Naive B cell (primary cell): ENCODE results near the gene CORO2A. TPM values are rescaled to one million over a fixed set of nuclear protein-coding genes. Genes with fewer than 3 reads are reported as not detected.
"Not testable (repeated sequence)": the region's sequence is repeated elsewhere in the genome, so short reads cannot be mapped to it uniquely, and the experiment has no call there.

Source experiments
- ATAC-seq, 2 donors: fragments of 150-1000 bp; cut with Tn5 transposase; 2 replicates each; pipeline ENCODE4 v1.10.0; 2021; ENCODE audit warnings: low read depth in 2 of 2, mild to moderate bottlenecking in 2 of 2, moderate library complexity in 2 of 2
- DNase-seq: peaks from one replicate; pipeline ENCODE4 v3.0.0; 2022
- H3K27ac Mint-ChIP-seq, 6 donors: one replicate each; pipeline ENCODE4 v1.8.0; 2020 to 2022; ENCODE audit warnings: mild to moderate bottlenecking in 6 of 6, mixed read lengths in 6 of 6, moderate library complexity in 5 of 6, inconsistent platforms in 2 of 6
- H3K27me3 Mint-ChIP-seq, 3 donors: one replicate each; pipeline ENCODE4 v1.8.0; 2021 to 2022; ENCODE audit warnings: mixed read lengths in 3 of 3, mild to moderate bottlenecking in 1 of 3
- H3K36me3 Mint-ChIP-seq, 2 donors: one replicate each; pipeline ENCODE4 v1.8.0; 2020 to 2022; ENCODE audit warnings: mixed read lengths in 2 of 2, inconsistent platforms in 1 of 2, mild to moderate bottlenecking in 1 of 2
- H3K4me1 Mint-ChIP-seq, 3 donors: one replicate each; pipeline ENCODE4 v1.8.0; 2020 to 2022; ENCODE audit warnings: mixed read lengths in 3 of 3, inconsistent platforms in 1 of 3, mild to moderate bottlenecking in 1 of 3, moderate library complexity in 1 of 3
- H3K4me3 Mint-ChIP-seq, 8 donors: one replicate each; pipeline ENCODE4 v1.8.0; 2020 to 2022; ENCODE audit warnings: mild to moderate bottlenecking in 8 of 8, mixed read lengths in 8 of 8, moderate library complexity in 8 of 8, inconsistent platforms in 2 of 8
- H3K9me3 Mint-ChIP-seq, 7 donors: one replicate each; pipeline ENCODE4 v1.8.0; 2020 to 2022; ENCODE audit warnings: mixed read lengths in 7 of 7, mild to moderate bottlenecking in 5 of 7, inconsistent platforms in 2 of 7, moderate library complexity in 1 of 7
- polyA plus RNA-seq, 6 donors: library from polyadenylated mRNA; unstranded; fragments of 300-500 nt; fragmentation: Illumina TruSeq; gene quantifications; one replicate each; pipeline ENCODE4 v1.2.3, GENCODE V29; 2021; ENCODE audit warnings: low read depth in 6 of 6

CORO2A gene
- polyA plus RNA-seq, 6 donors from 2014 or later = 0.49 to 2.3 (median 0.87) TPM; not detected in 1

DNA sequence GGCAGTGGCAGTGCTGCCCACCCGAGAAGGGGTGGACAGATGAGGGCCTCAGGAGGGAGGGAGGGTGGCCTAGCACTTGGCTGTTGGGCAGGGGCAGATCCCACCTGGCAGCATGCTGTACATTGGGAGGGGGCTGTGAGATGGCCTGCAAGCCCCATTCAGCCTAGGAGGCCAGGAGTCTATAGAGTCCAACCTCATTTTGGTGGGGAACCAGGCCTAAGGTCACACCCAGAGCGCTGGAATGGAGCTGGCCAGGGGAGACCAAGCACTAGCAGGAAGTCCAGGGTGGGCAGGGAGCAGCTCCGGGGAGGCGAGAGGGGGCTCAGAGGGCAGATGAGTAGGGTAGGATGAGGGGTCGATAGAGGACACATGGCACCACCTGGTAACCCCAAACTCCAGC is 96.3 kb downstream of the CORO2A start:
- ATAC-seq (no peak), DNase-seq (no peak)
- H3K27ac Mint-ChIP-seq = peak overlapping the region in 2 of 6 donors; percentile 47 to 79
- peaks cover 11 to 26% of the 10 kb centered on the region in 2 donors for H3K36me3 Mint-ChIP-seq
- H3K4me1 Mint-ChIP-seq = peaks cover 13 to 42% (median 15%) of the 10 kb centered on the region in 3 donors
- H3K27me3 Mint-ChIP-seq = no peaks in the 10 kb centered on the region
- no peaks in the 10 kb centered on the region for H3K9me3 Mint-ChIP-seq
- H3K4me3 Mint-ChIP-seq = no peak overlapping the region

GRCh38 chr9:98095401-98095800 is 97.0 kb downstream of the CORO2A start:
- H3K4me3 Mint-ChIP-seq = no peak overlapping the region
- no peak for DNase-seq
- no peaks in the 10 kb centered on the region for H3K9me3 Mint-ChIP-seq
- H3K4me1 Mint-ChIP-seq = peaks cover 13 to 38% (median 14%) of the 10 kb centered on the region in 3 donors
- no peak for ATAC-seq
- H3K27me3 Mint-ChIP-seq = no peaks in the 10 kb centered on the region
- peak overlapping the region in 1 of 6 donors; percentile 60 for H3K27ac Mint-ChIP-seq
- H3K36me3 Mint-ChIP-seq = peaks cover 11 to 26% of the 10 kb centered on the region in 2 donors

DNA sequence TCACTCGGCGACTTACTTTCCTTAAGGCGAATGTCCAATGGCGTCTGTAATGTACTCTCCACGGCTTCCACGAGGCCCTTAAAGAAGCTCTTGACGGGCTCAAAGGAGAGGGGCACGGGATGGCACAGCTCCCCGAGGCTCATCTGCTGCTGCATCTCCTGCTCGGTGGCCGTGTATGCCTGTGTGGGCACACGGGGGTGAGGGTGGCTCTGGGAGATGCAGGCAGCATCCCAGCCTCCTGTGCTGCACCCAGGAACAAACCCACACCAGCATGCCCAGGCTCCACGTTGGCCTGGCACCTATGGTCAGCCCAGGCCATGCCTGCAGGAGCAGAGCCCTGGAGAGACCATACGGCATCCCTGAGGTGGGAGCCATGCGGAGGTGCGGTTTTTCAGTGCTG is 97.6 kb downstream of the CORO2A start:
- H3K36me3 Mint-ChIP-seq = peaks cover 11 to 26% of the 10 kb centered on the region in 2 donors
- no peaks in the 10 kb centered on the region for H3K27me3 Mint-ChIP-seq
- no peak overlapping the region for H3K4me3 Mint-ChIP-seq
- H3K4me1 Mint-ChIP-seq = peaks cover 8 to 32% (median 10%) of the 10 kb centered on the region in 3 donors
- no peak for DNase-seq
- H3K27ac Mint-ChIP-seq = no peak overlapping the region
- no peaks in the 10 kb centered on the region for H3K9me3 Mint-ChIP-seq
- ATAC-seq = no peak

DNA sequence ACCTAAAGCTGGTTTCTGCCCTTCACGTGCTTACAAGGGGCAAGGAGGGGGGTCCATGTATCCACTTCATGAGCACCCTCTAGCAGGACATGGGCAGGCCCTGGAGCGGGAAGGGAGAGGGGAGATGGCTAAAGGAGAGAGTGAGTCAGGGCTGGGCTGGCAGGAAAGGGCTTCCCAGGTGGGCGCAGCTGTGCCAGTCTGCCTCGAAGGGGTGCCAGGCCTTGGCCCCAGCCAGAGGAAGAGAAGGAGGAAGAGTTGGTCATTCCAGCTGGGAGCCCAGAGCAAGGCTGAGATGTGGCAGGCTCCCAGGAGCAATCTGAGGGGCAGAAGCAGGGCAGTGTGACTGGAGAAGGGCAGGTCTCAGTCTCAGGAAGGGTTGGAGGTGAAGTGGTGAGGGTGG is 98.1 kb downstream of the CORO2A start:
- Mint-ChIP-seq H3K27me3 (no peaks in the 10 kb centered on the region), H3K36me3 (peaks cover 11 to 26% of the 10 kb centered on the region in 2 donors), H3K4me3 (no peak overlapping the region), H3K27ac (peak overlapping the region in 1 of 6 donors; percentile 82), H3K4me1 (peaks cover 5 to 27% (median 6%) of the 10 kb centered on the region in 3 donors), H3K9me3 (no peaks in the 10 kb centered on the region)
- DNase-seq = no peak
- ATAC-seq = no peak

GRCh38 chr9:98092613-98092931 is 99.9 kb downstream of the CORO2A start:
- Mint-ChIP-seq H3K27me3 (no peaks in the 10 kb centered on the region), H3K4me1 (peaks cover 5 to 15% (median 5%) of the 10 kb centered on the region in 3 donors), H3K27ac (peak overlapping the region in 3 of 6 donors; percentile 10 to 88 (median 49)), H3K4me3 (no peak overlapping the region), H3K36me3 (peaks cover 10 to 25% of the 10 kb centered on the region in 2 donors), H3K9me3 (no peaks in the 10 kb centered on the region)
- DNase-seq = no peak
- ATAC-seq = no peak

GRCh38 chr9:98091735-98092612 is 100.5 kb downstream of the CORO2A start:
- no peaks in the 10 kb centered on the region for H3K27me3 Mint-ChIP-seq
- peaks cover 4 to 19% of the 10 kb centered on the region in 2 donors for H3K36me3 Mint-ChIP-seq
- no peak for DNase-seq
- ATAC-seq = no peak
- H3K4me1 Mint-ChIP-seq = peaks cover 2 to 12% (median 3%) of the 10 kb centered on the region in 3 donors
- H3K27ac Mint-ChIP-seq = peak overlapping the region in 3 of 6 donors; percentile 10 to 88 (median 49)
- H3K4me3 Mint-ChIP-seq = no peak overlapping the region
- no peaks in the 10 kb centered on the region for H3K9me3 Mint-ChIP-seq

GRCh38 chr9:98090674-98091073 is 101.8 kb downstream of the CORO2A start:
- Mint-ChIP-seq H3K36me3 (peaks cover 0 to 14% of the 10 kb centered on the region in 2 donors), H3K27ac (peak overlapping the region in 3 of 6 donors; percentile 7 to 44 (median 25)), H3K4me1 (peaks cover 11 to 15% (median 13%) of the 10 kb centered on the region in 3 donors)
- H3K9me3 Mint-ChIP-seq, H3K27me3 Mint-ChIP-seq, H3K4me3 Mint-ChIP-seq, DNase-seq, ATAC-seq: not testable (repeated sequence)

DNA sequence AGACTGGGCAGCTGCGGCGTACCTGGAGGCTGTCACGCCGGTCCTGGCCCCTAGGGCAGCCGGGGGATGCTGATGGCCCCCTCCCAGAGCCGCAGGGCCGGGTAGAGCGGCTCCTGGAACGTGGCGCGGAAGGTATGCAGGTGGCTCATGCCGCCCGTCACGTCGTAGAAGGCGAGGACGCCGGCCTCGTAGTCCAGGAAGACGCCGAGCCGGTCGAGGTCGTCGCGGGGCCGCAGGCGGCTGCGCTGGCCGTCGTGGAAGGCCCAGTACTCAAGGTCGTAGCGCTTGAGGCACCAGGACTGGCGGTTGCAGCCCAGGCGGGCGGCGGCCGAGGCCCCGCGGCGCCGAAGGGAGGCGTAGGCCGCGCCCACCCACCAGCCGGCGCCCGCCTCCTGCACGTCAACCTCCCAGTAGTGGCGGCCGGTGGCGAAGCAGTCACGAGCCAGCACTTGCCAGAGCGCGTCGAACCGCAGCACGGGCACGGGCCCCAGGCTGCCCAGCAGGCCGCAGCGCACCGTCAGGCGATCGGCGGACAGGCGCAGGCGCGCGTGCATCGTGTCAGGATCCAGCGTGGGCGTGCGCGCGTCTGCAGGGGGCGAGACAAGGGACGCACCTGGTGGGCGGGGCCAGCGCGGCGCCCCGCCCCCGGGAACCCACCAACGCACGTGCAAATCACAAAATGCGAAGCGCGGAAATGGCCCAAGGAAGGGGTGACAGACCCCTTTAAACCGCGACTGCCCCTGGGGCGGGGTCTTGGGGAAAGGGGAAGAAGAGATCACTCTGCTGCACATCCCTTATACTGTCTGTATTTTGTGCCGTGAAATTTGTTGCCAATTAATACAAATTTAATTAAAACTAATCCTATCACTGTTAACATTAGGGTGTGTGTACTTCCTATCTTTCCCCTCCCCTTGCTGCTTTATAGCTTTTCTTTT is 104.8 kb downstream of the CORO2A start:
- Mint-ChIP-seq H3K36me3 (peaks cover 0 to under 1% of the 10 kb centered on the region in 2 donors), H3K27me3 (no peaks in the 10 kb centered on the region), H3K9me3 (no peaks in the 10 kb centered on the region), H3K27ac (peak overlapping the region in 3 of 6 donors; percentile 52 to 81 (median 77)), H3K4me3 (peak overlapping the region; percentile 3 to 74 (median 60)), H3K4me1 (peaks cover 11 to 23% (median 17%) of the 10 kb centered on the region in 3 donors)
- ATAC-seq (peak; percentile 88 to 89), DNase-seq (peak; percentile 75)

DNA sequence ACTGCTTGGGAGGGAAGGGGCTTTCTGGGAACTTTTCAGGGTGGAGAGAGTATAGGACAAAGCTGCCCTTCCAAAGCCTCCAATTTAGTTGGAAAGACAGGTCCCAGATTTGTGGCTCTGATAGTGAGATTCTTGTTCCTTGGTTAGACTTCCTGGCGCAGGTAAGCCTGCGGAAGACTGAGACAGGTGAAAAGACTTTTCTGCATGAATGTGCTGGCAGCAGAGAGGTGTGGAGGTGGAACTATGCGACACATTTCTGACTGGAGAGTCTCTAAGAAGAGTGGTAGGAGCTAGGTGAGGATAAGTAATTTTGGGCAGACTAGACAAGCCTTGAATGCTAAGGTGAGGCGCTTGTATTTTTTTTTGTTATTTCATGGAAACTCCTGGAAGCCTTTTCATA is 106.0 kb downstream of the CORO2A start:
- ATAC-seq (no peak), DNase-seq (no peak)
- no peaks in the 10 kb centered on the region for H3K27me3 Mint-ChIP-seq
- peaks cover 11 to 23% (median 17%) of the 10 kb centered on the region in 3 donors for H3K4me1 Mint-ChIP-seq
- H3K27ac Mint-ChIP-seq = peak overlapping the region; percentile 44 to 95 (median 76)
- H3K4me3 Mint-ChIP-seq = peak overlapping the region in 6 of 8 donors; percentile 25 to 72 (median 48)
- H3K36me3 Mint-ChIP-seq = no peaks in the 10 kb centered on the region
- H3K9me3 Mint-ChIP-seq = no peaks in the 10 kb centered on the region

- peak overlapping the region in 5 of 6 donors; percentile 21 to 95 (median 70) for H3K27ac Mint-ChIP-seq
- ATAC-seq (no peak), DNase-seq (no peak)
- H3K4me3 Mint-ChIP-seq = peak overlapping the region in 1 of 8 donors; percentile 4
- H3K36me3 Mint-ChIP-seq = no peaks in the 10 kb centered on the region
- no peaks in the 10 kb centered on the region for H3K9me3 Mint-ChIP-seq
- H3K27me3 Mint-ChIP-seq = no peaks in the 10 kb centered on the region
- peaks cover 11 to 23% (median 17%) of the 10 kb centered on the region in 3 donors for H3K4me1 Mint-ChIP-seq
Observed at GRCh38 chr9:98085944-98086343, 106.5 kb downstream of the CORO2A start.

DNA sequence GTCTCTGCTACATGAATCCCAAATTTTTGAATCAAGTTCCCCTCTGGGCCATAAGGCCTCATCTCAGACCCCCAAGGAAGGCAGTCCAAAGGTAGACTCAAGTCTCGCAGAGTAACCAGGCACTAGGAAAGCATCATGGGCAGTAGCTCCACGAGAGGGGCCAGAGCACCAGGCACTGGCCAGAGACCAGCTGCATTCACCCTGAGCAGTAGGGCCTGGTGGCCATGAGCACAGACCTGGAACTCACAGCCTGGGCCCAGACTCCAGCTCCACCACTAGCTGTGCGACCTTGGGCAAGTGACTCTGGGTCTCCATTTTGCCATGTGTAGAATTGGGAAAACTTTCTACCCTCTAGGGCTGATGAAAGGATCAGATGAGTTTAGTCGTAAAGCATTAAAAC is 107.4 kb downstream of the CORO2A start:
- Mint-ChIP-seq H3K27me3 (no peaks in the 10 kb centered on the region), H3K9me3 (no peaks in the 10 kb centered on the region), H3K4me3 (no peak overlapping the region), H3K4me1 (peaks cover 11 to 23% (median 17%) of the 10 kb centered on the region in 3 donors), H3K36me3 (no peaks in the 10 kb centered on the region), H3K27ac (peak overlapping the region in 3 of 6 donors; percentile 69 to 91 (median 77))
- DNase-seq = no peak
- no peak for ATAC-seq

GRCh38 chr9:98084396-98084795 is 108.0 kb downstream of the CORO2A start:
- peaks cover 11 to 23% (median 17%) of the 10 kb centered on the region in 3 donors for H3K4me1 Mint-ChIP-seq
- H3K4me3 Mint-ChIP-seq = no peak overlapping the region
- H3K9me3 Mint-ChIP-seq = no peaks in the 10 kb centered on the region
- no peaks in the 10 kb centered on the region for H3K36me3 Mint-ChIP-seq
- no peaks in the 10 kb centered on the region for H3K27me3 Mint-ChIP-seq
- H3K27ac Mint-ChIP-seq = no peak overlapping the region
- ATAC-seq (no peak), DNase-seq (no peak)

GRCh38 chr9:98083566-98084183 is 108.8 kb downstream of the CORO2A start:
- peaks cover 11 to 23% (median 17%) of the 10 kb centered on the region in 3 donors for H3K4me1 Mint-ChIP-seq
- H3K27me3 Mint-ChIP-seq = no peaks in the 10 kb centered on the region
- H3K4me3 Mint-ChIP-seq = no peak overlapping the region
- no peak for DNase-seq
- H3K36me3 Mint-ChIP-seq = no peaks in the 10 kb centered on the region
- peak overlapping the region in 4 of 6 donors; percentile 12 to 69 (median 44) for H3K27ac Mint-ChIP-seq
- H3K9me3 Mint-ChIP-seq = no peaks in the 10 kb centered on the region
- ATAC-seq = no peak
